Body of pancreas (tissue), 4 donors: Measurements from ENCODE around the gene SLC1A2. TPM values are rescaled to one million over a fixed set of nuclear protein-coding genes. Genes with fewer than 3 reads are reported as not detected.
A peak's percentile ranks its signal among the peaks of the same experiment; 100 is the strongest.

ENCODE experiments used
- ATAC-seq: fragments of 150-250 bp; one replicate; pipeline ENCODE4 v1.9.1; 2016
- DNase-seq, 4 donors: peaks; one replicate each; pipeline ENCODE4 v3.0.0-alpha.2; 2019
- H3K27ac ChIP-seq, 4 donors: fragments of 200-600 bp; sonication (generic); 1 replicate in 3 of 4; 2 replicates in 1 of 4; pipeline versions ENCODE4 v1.5.1 to v1.6.1; 2016 to 2019; ENCODE audit warnings: mild to moderate bottlenecking in 1 of 4, mixed read lengths in 1 of 4, moderate library complexity in 1 of 4
- H3K27me3 ChIP-seq, 2 donors: fragments of 200-600 bp; sonication (generic); one replicate each; pipeline ENCODE4 v1.6.0; 2016; ENCODE audit warnings: mild to moderate bottlenecking in 1 of 2
- H3K36me3 ChIP-seq, 2 donors: fragments of 200-600 bp; sonication (generic); replicated peaks in 1 of 2; 2 replicates each; pipeline ENCODE4 v1.5.1; 2016; ENCODE audit warnings: low read depth in 2 of 2; ENCODE audit not compliant: insufficient read depth in 1 of 2
- H3K4me1 ChIP-seq: fragments of 200-600 bp; sonication (generic); one replicate; pipeline ENCODE4 v1.6.0; 2016
- H3K4me3 ChIP-seq, 2 donors: fragments of 200-600 bp; sonication (generic); 1 replicate in 1 of 2; 2 replicates in 1 of 2; pipeline ENCODE4 v1.5.1; 2016 to 2019
- H3K9me3 ChIP-seq, 3 donors: fragments of 200-600 bp; sonication (generic); 1 replicate in 2 of 3; 2 replicates in 1 of 3; pipeline ENCODE4 v1.5.1; 2016
- POLR2A ChIP-seq, 3 donors: fragments of 450-650 bp; IDR thresholded peaks; one replicate each; pipeline ENCODE4 v1.6.1; 2016; ENCODE audit warnings: antibody characterized with exemption in 3 of 3, mild to moderate bottlenecking in 2 of 3
- WGBS, 2 donors: methylation state at CpG; one replicate each; pipeline ENCODE4 v1.1.5; 2017; 5-methylcytosine and 5-hydroxymethylcytosine counted together
- intact Hi-C: fragments of 100-400 bp; cut with DNase I; formaldehyde crosslinking; loops from one replicate; pipeline ENCODE4 v1.15.1; 2023
- total RNA-seq, 2 donors: library from RNA; depleted of rRNA; stranded (reverse); fragments of >200 nt; gene quantifications; one replicate each; pipeline ENCODE4 v1.1.0, GENCODE V29; 2016
- TF ChIP-seq, protein P1 (sequence below), 7 experiments: fragments of 450-650 bp in 4 of 7; fragments of 200-600 bp in 3 of 7; sonication (generic) in 3 of 7; IDR thresholded peaks; one replicate each; pipeline ENCODE4 v1.5.1; 2016 to 2019; ENCODE audit warnings: antibody characterized with exemption in 7 of 7

The SLC1A2 gene
- total RNA-seq, 2 donors from 2014 or later: 23.1 to 73.7 TPM

DNA sequence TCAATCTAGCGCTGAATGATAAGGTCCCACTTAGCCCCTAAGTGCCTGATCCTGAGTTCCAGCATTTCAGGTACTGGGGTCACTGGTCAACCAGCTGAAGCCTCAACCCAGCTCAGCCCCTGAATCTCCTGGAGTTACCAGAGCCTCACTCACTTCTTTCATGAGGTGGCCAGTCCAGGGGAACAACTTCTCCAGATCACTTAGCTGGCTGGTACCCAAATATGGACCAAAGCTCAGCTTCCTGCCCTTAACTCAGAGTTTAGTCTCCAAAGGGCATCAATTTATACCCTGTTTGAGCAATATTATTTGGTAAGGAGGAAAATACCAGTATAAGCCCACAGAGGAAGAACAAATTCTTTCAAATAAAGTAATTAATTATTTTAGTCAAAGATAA lies 105.6 kb downstream of the SLC1A2 start:
- intact Hi-C loops: no loop called here
- ATAC-seq (no peak), DNase-seq (no peak)
- Histone ChIP-seq H3K4me1 (peaks cover 20% of the 10 kb centered on the region), H3K9me3 (no peaks in the 10 kb centered on the region), H3K27me3 (no peaks in the 10 kb centered on the region), H3K27ac (no peak overlapping the region), H3K36me3 (no peaks in the 10 kb centered on the region), H3K4me3 (no peak overlapping the region)
- WGBS, 2 donors: 94 to 100% methylated on average over 1 of the region's 1 CpG
- TF ChIP-seq POLR2A (IDR thresholded peaks at IDR 0.05): no peak
- TF ChIP-seq, protein P1, sequence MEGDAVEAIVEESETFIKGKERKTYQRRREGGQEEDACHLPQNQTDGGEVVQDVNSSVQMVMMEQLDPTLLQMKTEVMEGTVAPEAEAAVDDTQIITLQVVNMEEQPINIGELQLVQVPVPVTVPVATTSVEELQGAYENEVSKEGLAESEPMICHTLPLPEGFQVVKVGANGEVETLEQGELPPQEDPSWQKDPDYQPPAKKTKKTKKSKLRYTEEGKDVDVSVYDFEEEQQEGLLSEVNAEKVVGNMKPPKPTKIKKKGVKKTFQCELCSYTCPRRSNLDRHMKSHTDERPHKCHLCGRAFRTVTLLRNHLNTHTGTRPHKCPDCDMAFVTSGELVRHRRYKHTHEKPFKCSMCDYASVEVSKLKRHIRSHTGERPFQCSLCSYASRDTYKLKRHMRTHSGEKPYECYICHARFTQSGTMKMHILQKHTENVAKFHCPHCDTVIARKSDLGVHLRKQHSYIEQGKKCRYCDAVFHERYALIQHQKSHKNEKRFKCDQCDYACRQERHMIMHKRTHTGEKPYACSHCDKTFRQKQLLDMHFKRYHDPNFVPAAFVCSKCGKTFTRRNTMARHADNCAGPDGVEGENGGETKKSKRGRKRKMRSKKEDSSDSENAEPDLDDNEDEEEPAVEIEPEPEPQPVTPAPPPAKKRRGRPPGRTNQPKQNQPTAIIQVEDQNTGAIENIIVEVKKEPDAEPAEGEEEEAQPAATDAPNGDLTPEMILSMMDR (IDR thresholded peaks at IDR 0.05): no peak

DNA sequence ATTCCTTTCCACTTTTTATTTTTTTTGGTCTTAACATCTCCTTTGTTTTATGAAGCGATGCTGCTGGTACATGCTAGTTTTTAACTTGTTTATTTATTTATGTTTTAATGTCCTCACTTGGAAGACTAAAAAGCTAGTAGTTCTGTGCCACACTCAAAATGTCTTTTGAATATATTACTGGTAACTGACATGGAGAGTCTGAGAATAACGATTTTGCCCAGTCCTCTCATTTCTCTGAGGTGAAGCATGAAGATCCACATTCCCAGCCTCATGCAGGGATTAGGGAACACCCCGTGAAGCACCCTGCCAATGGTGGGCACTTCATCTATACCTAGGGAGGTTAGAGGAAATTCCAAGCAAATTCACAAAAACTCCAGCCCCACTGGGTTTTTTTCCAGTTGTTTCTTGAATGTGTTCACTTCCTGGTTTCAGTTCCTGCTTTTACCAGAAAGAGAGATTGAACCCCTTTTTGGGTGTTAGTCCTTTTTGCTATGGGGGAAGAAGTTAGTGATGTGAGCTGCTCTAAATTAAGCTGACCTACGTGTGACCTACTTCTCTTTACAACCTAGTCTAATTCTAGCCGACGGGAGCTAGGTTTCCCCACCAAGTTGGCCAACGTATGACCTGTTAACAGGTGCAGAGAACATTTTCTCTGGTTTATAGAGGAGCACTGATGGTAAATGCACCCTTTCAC lies 106.1 kb downstream of the SLC1A2 start:
- WGBS, 2 donors: 72 to 82% methylated on average over 7 of the region's 7 CpGs
- ATAC-seq (no peak), DNase-seq (no peak)
- no peaks in the 10 kb centered on the region for H3K27me3 ChIP-seq
- H3K4me3 ChIP-seq: no peak overlapping the region
- TF ChIP-seq, protein P1 (IDR thresholded peaks at IDR 0.05): no peak
- no peak for TF ChIP-seq POLR2A (IDR thresholded peaks at IDR 0.05)
- H3K4me1 ChIP-seq: peaks cover 15% of the 10 kb centered on the region
- intact Hi-C loops: no loop called here
- no peak overlapping the region for H3K27ac ChIP-seq
- H3K9me3 ChIP-seq: no peaks in the 10 kb centered on the region
- H3K36me3 ChIP-seq: no peaks in the 10 kb centered on the region

DNA sequence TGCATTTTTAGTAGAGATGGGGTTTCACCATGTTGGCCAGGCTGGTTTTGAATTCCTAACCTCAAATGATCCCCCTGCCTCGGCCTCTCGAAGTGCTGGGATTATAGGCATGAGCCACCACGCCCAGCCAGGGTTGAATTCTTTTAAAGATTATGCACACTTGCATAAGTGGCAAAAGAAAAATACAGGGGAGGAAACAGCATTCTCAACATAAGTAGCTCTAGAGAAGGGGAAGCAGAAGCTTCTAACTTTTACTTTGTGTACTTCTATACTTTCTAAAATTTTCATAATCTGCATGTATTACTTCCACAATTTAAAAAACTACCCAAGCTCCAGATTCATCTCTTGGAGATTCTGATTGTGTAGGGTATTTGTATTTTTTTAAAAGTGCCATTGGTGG lies 108.0 kb downstream of the SLC1A2 start:
- TF ChIP-seq, protein P1 (IDR thresholded peaks at IDR 0.05): no peak
- TF ChIP-seq POLR2A (IDR thresholded peaks at IDR 0.05): no peak
- WGBS, 2 donors: 83 to 93% methylated on average over 3 of the region's 3 CpGs
- no peak for DNase-seq
- no peaks in the 10 kb centered on the region for H3K27me3 ChIP-seq
- no peaks in the 10 kb centered on the region for H3K9me3 ChIP-seq
- H3K36me3 ChIP-seq: no peaks in the 10 kb centered on the region
- H3K27ac ChIP-seq: no peak overlapping the region
- ATAC-seq: no peak
- no peaks in the 10 kb centered on the region for H3K4me1 ChIP-seq
- H3K4me3 ChIP-seq: no peak overlapping the region
- intact Hi-C loops: no loop called here

DNA sequence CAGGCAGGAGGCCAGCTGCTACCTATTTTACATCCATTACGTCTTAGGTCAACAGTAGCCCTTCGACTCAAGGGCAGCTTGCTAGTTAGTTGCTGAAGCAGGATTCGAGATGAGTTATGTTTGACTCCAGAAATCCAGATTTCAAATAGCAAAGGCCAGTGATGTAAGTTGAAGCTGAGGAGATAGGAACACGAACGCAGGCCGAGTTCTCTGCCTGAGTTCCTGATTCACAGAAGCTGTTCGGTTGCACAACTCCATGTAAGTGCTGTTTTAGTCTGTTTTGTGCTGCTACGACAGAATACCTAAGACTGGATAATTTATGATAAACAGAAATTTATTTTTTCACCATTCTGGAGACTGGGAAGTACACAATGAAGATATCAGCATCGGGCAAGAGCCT lies 111.2 kb downstream of the SLC1A2 start:
- peak in 1 of 4 donors; percentile 47 for DNase-seq
- peaks cover 28% of the 10 kb centered on the region for H3K4me1 ChIP-seq
- H3K4me3 ChIP-seq: no peak overlapping the region
- H3K27me3 ChIP-seq: no peaks in the 10 kb centered on the region
- TF ChIP-seq POLR2A (IDR thresholded peaks at IDR 0.05): no peak
- TF ChIP-seq, protein P1 (IDR thresholded peaks at IDR 0.05): no peak
- no peak overlapping the region for H3K27ac ChIP-seq
- ATAC-seq: no peak
- WGBS, 2 donors: 68 to 82% methylated on average over 9 of the region's 9 CpGs
- H3K36me3 ChIP-seq: no peaks in the 10 kb centered on the region
- intact Hi-C loops: no loop called here
- no peaks in the 10 kb centered on the region for H3K9me3 ChIP-seq

DNA sequence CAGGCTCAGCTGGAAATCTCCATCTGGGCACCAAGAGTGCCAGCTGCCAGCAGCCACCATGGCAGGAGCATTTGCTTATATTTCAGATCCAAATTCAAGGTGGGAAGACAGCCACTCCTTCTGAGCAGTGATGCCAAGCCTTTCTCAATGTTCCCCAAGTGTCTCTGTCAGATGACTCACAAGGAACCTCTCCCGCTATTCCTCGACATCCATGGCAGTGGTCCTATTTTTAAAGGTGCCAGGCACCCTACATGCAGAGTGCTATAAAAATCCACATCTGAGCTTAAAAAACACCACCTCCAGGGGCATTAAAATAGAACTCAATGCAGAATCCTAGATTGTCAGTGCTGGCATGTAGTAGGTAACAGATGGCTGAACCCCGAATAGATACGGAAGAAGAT lies 112.1 kb downstream of the SLC1A2 start:
- ATAC-seq (no peak), DNase-seq (no peak)
- WGBS, 2 donors: 93% methylated on average over 4 of the region's 4 CpGs
- Histone ChIP-seq H3K36me3 (no peaks in the 10 kb centered on the region), H3K4me3 (no peak overlapping the region), H3K9me3 (no peaks in the 10 kb centered on the region), H3K27me3 (no peaks in the 10 kb centered on the region), H3K27ac (no peak overlapping the region), H3K4me1 (peaks cover 36% of the 10 kb centered on the region)
- TF ChIP-seq, protein P1 (IDR thresholded peaks at IDR 0.05): no peak
- no peak for TF ChIP-seq POLR2A (IDR thresholded peaks at IDR 0.05)
- intact Hi-C loops: no loop called here
